PC-3 (cell line): ENCODE data around the gene PRM2.

Source experiments
- CTCF ChIP-seq: fragments of 300-600 bp; sonication (generic); conservative IDR thresholded peaks from 2 replicates; pipeline ENCODE4 v1.5.1; 2017; ENCODE audit warnings: antibody characterized with exemption, low read depth, mild to moderate bottlenecking, low read length
- EZH2 ChIP-seq: fragments of 300-600 bp; sonication (generic); IDR thresholded peaks from one replicate; pipeline ENCODE4 v1.6.1; 2017; ENCODE audit warnings: antibody characterized with exemption, mild to moderate bottlenecking, low read length; ENCODE audit not compliant: unreplicated experiment

- TF ChIP-seq CTCF (no peak), EZH2 (no peak)
Measured at GRCh38 chr16:11296351-11296705, 20.0 kb upstream of the PRM2 start.
